HG02798 (cell line): ENCODE results near the gene PID1.
"Not testable (repeated sequence)": the region's sequence is repeated elsewhere in the genome, so short reads cannot be mapped to it uniquely, and the experiment has no call there.

ENCODE experiments used
- ATAC-seq: cut with Tn5 transposase; IDR thresholded peaks from one replicate; pipeline ENCODE4 v1.9.1; 2021; ENCODE audit warnings: mild to moderate bottlenecking; ENCODE audit not compliant: unreplicated experiment, poor library complexity

Gene PID1

DNA sequence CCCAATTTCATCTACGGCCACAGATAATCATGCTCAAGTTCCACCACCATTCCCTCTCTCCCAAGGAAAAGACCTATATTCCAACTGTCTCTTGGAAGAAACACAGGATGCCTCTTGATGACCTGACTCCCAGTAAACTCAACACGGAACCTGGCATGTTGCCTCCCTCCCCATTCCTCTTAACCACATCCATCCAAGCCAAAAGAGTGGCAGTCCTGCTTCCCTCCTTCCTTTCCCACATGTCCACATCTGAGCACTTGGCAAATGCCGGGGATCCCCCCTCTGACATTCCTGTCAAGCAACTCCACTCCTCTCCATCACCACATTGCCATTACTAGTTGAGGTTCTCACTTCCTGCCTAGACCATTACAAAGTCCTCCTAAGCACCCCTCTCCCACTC, 49.4 kb downstream of the PID1 start:
- no peak for ATAC-seq

DNA sequence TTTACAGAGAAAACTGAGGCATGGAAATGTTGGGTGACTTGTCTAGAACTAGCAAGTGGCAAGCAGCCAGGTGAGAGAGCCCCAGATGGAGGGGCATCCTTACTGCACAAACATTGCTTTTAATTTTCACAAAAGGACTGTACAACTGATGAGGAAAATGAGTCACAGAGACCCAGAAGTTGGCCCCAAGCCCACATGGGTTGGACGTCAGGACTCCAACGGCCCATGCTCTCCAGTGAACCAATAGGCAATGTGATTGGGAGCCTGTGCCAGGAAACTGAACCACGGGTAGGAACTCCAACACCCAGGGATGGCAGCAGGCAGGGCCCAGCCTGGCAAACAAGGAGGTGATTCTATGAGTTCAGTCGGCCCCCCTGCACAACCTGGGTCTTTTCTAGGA, 50.8 kb downstream of the PID1 start:
- no peak for ATAC-seq

DNA sequence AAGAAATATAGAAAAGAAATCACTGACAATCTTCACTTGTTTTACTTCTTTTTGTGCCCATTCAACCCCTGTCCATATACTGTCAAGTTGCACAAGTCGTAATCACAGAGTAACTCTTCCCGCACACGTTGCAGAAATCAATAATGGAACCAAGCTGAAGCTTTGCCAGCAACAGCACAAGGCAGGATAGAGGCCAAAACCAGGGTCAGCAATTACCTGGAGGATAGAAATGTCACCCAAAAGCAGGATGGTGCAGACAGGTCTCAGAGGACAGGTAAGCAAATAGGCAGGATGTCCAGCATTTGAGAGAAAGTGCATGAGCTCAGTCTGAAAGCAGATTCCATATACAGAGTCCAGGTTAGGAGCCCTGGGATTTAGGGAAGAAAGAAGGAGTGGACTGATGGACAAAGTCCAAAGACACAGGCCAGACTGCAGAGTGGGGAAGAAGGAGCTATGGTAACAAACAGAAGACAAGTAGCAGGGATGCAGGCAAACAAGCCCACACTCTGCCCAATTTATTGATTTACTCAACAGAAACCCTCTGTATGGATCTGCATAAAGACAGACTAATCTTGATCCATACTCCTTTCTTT, 52.7 kb downstream of the PID1 start:
- no peak for ATAC-seq

DNA sequence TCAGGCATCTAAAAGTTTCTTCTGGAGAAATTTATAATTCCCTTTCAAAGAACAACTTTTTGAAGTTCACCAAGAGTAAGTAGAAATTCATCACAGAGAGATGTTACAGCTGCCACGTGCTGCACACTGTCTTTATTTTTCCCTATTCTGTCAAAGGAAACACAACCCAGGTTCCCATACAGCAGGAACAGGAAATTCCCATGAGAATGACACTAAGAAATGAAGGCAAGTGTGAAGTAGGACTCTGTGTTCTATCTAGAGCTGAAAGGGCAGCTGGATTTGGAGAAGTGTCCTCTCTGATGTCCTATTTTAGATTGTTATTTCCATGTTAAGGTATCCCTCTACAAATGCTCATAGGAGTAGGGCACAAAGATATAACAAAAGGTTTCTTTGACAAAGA, 58.8 kb downstream of the PID1 start:
- ATAC-seq: no peak

DNA sequence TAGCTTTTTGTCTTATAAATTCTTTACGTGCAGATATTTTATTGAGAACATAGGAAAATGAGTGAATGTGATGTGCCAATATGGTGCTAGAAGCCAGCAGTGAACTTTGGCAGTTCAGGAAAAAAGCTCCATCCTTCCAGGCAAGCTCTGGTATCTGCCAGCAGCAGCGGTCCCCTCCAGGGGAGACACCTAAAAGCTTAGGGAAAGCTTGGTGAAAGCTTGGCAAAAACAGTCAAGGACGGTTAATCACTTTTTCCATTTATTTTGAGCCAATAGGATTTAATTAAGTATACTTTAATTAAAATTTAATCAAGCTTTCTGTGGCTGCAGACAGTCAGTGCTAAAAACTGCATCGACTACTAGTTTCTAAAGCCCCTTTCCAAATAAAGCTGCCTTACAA, 60.4 kb downstream of the PID1 start:
- no peak for ATAC-seq

DNA sequence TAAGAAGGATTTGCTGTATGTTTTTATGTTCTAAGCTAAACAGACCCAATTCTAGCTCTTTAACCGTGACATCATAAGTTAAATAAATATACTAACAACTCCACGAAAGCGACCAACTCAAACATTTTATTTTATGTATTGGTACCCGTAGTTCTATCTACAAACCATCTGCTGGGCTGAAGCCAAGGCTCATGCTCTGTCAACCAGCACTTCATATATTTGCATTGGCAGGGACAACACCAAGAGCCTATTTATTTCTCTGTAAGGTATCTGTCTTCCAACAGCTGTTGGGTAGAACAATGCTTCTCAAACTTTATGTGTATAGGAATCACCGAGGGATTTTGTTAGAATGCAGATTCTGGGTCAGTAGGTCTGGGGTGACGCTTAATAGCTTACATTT, 64.5 kb downstream of the PID1 start:
- ATAC-seq: no peak

DNA sequence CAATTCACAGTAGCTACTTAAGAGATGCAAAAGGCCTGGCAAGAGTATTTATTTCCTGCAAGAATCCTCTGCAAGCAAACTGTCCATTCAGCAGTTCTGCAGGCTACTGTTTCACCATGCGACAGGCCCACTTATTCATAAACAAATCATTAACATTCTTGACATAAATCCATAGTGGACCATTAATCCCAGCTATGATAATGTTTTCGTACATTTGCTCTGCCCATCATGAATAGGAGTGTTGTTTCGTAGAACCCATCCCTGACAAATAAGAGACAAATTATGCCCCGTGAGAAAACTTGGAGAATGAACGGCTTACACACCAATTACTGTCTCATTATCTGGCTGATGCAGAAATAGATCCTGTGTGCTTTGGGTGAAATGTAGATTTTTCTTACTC, 65.4 kb downstream of the PID1 start:
- no peak for ATAC-seq

DNA sequence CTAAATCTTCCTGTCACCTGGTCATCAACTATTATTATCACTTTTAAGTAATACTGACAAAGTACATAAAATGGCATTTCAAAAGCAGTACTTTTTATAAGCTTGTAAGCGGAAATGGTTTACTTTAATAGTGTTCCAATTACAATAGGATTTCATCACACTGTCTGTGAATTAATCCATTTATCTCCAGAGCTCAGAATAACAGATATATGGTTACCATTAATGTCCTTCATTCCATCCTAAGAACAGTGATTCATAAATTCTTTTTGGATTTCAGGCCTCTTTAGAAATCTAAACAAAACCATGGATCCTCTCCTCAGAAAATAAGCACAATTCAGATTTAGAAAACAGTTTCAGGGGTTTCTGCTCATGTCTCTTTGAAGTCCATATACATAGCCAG, 68.4 kb downstream of the PID1 start:
- ATAC-seq: no peak

DNA sequence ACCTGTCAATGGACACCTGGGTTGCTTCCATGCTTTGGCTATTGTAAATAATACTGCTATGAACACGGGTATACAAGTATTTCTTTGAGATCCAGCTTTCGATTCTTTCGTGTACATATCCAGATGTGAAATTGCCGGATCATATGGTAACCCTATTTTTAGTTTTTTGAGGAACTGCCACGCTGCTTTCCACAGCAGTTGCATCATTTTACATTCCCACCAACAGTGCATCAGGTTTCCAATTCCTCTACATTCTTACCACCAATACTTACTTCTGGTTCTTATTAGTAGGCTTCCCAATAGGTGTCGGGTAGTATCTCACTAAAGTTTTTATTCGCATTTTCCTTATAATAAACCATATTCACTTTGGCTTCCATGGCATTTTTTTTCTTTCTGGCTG, 69.6 kb downstream of the PID1 start:
- ATAC-seq: no peak

DNA sequence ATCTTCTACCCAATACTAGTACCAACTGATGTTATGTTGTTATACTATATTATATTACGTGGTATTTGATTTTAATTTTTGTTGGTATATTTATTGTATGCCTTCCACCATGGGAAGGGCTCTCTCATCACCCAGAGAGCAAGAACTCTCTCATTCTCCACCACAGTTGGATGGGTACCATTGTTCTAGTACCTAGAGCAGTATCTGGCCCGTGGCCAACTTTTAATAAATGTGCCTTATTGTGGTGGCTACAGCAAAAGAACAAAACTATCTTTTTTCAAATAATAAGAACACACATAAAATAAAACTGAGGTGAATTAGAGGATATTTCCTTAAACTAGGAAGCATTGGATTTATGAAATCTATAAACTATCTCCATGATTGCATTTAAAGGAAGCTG, 71.8 kb downstream of the PID1 start:
- no peak for ATAC-seq

DNA sequence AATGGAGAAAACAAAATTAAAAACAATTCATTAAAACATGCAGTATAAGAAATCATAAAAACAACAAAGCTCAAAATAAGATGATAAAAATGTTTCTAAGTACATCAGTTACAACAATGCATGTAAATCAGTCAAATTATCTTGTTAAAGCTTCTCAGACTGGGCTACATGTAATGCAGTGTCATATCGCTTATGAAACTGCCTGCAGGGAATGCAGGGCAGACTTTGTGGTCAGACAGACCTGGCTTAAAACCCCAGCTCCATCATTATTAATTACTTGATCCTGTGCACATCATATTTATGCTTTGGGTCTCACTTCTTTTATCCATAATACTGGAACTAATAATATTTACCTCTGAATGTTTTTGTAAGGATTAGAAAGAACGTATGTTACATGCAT, 74.6 kb downstream of the PID1 start:
- no peak for ATAC-seq

DNA sequence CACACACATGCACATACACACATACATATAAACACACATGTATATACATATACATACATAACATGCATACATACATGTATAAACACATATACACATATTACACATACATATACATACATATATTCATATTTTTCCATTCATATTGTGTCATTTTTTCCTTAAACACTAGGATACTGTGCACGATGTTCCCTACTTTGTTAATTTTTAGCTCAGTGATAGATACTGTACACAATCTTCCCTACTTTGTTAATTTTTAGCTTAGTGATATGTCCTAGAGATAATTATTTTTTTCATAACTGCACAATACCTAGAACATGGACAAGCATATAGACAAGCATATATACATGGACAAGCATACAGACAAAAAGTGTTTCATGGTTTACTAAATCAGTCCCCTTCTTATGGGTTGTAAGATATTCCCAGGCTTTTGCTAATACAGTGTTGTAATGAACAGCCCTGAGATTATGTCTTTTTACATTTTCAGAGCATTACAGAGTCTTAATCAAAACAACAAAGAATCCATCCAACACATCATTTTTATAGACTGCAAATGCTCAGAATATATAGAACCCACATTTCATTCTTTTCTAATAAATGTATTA, 75.6 kb downstream of the PID1 start:
- no peak for ATAC-seq

DNA sequence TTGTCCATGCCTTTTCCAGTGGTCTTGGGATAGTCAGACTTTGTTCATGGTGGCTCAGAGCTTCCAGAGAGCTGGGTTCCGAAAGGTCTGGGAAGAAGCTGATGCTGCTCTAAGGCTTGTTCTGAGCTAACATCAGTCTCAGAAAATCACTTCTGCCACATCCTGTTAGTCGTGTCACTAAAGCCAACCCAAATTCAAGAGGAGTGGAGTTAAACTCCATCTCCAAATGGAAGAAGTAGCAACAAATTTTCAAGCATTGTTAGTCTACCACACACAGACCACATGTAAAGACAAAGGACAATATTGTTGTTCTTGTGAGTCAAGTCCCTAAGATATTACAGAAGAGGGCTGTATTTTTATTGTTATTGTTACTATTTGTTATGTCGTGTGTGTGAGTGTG, 77.8 kb downstream of the PID1 start:
- ATAC-seq: no peak

DNA sequence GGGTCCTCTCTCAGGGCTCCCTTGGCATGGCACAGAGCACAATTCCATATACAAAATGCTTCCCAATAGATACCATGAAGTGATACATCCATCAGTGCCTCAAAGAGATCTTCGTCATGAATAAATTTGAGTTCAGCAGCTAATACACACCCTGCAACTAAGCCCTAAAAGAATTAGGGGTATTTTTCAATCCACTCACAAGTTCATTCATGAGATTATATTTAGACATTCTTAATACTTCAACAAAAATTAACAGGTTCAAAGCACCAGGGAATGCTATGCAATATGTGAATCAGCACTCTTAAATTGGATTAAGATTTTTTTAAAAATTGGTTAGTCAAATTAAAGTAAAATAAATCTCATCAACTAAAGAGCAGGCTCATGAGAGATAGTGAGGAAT, 79.7 kb downstream of the PID1 start:
- ATAC-seq: no peak

DNA sequence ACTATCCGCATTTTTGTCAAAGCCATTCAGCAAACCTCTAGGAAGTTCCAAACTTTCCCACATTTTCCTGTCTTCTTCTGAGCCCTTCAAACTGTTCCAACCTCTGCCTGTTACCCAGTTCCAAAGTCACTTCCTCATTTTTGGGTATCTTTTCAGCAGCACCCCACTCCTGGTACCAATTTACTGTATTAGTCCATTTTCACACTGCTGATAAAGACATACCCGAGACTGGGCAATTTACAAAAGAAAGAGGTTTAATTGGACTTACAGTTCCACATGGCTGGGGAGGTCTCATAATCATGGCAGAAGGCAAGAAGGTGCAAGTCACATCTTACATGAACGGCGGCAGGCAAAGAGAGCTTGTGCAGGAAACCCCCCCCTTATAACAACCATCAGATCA, 84.0 kb downstream of the PID1 start:
- ATAC-seq: not testable (repeated sequence)

DNA sequence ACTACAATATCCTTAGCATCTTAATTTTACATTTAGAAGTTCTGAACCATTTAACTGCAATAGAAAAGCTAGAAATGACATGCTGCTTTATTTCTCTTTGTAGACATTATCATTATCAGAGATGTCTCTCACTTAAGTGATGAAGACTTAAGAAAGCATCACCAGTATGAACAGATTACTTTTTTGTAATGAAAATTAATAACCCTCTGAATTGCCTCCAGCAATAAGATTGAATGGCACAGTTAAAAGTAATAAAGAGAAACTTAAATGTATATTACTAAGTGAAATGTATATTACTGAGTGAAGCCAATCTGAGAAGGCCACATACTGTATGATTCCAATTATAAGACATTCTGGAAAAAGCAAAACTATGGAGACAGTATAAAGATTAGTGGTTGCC, 89.4 kb downstream of the PID1 start:
- no peak for ATAC-seq

DNA sequence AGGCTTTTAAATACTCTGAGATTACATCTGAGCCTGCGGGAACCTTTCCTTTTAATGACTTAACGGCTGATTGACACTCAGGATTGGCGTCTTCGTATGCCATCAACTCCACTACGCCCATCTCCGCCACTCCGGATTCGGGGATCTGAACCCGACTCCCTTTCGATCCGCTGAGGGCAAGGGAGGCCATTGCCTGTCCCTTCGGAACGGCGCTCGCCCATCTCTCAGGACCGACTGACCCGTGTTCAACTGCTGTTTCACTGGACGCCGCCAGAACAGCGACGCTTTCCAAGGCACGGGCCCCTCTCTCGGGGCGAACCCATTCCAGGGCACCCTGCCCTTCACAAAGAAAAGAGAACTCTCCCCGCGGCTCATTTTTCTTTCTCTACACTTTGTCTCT, 90.4 kb downstream of the PID1 start:
- ATAC-seq: no peak

DNA sequence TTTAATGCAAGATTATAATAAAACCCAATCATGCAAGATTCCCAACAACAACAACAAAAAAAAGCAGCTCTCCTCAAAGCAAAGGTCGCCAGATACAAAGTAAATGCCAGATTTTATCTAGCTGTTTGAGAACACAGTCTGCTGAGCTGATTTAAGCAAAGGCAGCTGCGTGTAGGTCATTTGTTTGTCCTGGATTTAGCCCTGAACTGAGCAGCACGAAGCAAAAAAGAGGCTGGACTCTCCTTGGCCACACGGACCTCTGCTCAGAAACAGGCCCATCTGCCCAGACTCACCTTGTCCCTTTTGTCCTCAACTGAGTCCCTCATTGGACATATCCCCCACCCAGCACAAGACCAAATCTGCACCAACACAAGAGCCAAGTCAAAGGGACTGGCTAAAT, 91.5 kb downstream of the PID1 start:
- no peak for ATAC-seq

DNA sequence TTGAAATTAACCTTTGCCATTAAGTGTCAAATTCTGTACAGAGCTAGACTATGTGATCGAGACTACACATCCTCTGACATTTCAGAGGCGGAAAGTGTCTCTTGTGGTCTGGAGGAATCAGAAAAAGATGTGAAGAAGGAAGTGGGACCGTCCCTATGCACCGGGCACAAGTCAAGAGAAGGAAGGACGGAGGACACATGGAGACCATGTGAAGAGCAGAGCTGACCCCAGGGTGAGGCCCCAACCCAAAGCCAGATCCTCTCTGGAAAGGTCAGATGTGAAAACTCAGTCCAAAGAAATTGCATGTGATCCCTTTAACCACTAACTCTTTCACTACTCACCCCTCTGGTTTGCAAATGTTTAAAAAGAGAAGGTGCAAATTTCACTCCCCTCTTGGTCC, 92.4 kb downstream of the PID1 start:
- no peak for ATAC-seq

DNA sequence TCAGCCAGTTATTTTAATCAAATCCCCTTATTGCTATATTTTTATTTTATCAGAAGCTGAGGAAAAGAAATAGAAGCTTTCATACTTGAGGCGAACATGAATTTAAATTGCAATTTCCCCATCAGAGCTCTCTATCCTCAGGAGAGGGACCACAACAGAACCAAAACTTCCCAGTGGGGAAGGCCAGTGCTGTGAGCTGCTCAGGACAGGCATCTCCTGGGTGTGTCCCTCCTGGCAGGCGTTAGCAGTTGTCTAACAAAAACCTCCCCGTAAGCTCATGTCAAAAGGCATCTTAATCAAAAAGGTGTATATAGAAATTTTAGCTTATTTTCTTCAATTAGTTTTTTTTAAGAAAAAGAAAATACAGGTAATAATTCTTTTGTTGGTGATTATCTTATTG, 93.0 kb downstream of the PID1 start:
- ATAC-seq: no peak

DNA sequence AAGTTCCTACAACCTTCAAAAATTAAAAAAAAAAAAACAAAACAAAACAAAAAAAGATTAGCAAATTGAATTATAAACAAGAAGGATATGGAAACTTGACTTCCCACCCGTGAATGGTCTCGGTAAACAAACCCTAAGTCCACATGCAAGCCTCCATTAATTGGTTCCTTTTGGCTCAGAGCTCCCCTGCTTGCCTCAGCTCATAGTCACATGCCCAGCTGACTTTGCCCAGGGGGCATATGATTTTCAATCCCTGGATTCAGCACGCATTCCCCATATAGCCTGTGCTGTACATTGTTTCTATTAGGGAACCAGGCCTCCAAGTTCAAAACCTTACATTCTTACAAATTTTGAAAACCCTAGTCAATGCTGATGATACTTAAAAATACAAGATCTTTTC, 95.0 kb downstream of the PID1 start:
- ATAC-seq: no peak

DNA sequence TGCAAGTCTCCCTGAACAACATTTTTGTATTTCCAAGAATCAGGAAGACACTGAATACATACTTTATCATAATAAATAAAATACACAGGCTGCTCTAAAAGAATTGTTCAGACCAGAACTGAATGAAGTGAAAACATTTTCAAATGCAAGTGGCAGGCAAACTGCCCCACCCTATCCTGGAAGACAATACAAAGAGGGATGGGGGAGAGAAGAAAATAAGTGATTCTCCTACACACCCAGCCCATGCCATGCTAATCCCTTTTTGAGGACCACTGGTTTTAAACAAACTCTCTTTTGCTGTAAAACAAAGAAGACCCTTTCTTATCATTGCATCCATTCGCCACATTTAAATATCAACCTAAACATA, 95.6 kb downstream of the PID1 start:
- ATAC-seq: no peak
